GM19468 (cell line): ENCODE results near the gene CHST15.

Experiments
- ATAC-seq: cut with Tn5 transposase; IDR thresholded peaks from one replicate; pipeline ENCODE4 v1.9.1; 2021; ENCODE audit warnings: mild to moderate bottlenecking, moderate library complexity, moderate number of reproducible peaks; ENCODE audit not compliant: unreplicated experiment; ENCODE audit errors: extremely low read depth

The CHST15 gene

GRCh38 chr10:124092860-124093773 lies at the start of gene CHST15:
CHST15 (minus strand) TSS chr10:124093598; CDS start chr10:124046212, 47,386 bp downstream.
- no peak for ATAC-seq

DNA sequence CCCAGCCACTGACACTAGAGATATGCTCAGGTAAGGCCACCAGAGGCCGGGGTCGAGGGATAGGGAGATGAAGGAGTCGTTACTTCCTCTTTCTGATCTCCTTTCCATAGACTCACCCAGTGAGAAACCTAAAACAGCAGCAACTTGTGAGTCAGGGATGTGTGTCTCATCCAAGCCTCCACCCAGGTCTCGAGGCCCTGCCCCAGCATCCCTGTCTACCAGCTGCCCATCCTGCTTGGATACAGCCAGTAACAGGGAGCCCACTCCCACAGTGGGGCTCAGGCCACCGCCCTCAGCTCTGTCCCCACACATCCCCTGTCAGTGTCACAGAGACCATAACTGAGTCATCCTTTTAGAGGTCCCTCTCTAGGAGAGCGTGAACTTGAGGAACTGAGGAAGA lies 49.6 kb upstream of the CHST15 start:
- ATAC-seq: no peak

GRCh38 chr10:124142006-124142739 lies 48.8 kb upstream of the CHST15 start:
- ATAC-seq: no peak

DNA sequence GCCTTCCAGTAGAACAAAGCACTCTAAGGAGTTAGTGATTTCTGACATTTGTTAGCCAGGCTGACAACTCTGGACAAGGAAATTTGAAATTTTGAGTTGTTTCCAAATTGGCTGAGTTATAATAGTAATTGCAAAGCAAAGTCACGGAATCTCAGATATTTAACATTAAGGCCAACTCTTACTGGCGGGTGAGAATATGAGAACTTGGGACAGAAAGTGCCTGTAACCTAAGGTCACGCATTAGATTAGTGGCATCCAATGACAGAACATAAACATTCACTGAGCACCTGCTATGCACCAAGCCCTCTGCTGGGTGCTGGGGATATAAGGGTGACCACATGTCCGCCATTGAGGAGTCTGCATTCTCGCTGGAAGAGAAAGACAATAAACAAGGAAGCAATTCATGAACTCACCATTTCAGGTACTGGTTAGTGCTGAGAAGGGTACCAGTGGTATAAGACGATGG lies 45.5 kb upstream of the CHST15 start:
- ATAC-seq: no peak

- no peak for ATAC-seq
These were observed 44.9 kb upstream of the CHST15 start for GRCh38 chr10:124138195-124138882.

- ATAC-seq: no peak
These were observed 41.0 kb upstream of the CHST15 start for GRCh38 chr10:124134251-124134893.

DNA sequence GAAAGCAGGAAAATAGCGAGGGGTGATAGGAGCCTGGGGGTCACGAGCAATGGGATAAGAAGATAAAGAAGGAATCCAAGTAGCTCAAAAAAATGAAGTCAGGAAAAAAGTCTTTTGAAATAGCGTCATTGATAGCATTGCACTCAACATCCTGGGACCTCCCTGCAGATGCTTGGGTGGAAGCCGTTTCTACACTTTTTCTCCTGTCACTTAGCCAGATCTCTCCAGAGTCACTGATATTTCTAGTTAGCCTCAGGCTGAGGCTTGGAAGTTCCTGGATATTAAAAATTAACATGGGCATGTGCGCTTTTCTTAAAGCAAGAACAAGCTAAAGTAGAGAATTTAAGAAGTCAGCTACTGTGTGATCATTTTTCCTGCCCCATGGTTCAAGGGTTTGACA lies 39.5 kb upstream of the CHST15 start:
- ATAC-seq: no peak

- no peak for ATAC-seq
These were observed 38.9 kb upstream of the CHST15 start for GRCh38 chr10:124132306-124132705.

GRCh38 chr10:124131172-124131571 lies 37.8 kb upstream of the CHST15 start:
- no peak for ATAC-seq

DNA sequence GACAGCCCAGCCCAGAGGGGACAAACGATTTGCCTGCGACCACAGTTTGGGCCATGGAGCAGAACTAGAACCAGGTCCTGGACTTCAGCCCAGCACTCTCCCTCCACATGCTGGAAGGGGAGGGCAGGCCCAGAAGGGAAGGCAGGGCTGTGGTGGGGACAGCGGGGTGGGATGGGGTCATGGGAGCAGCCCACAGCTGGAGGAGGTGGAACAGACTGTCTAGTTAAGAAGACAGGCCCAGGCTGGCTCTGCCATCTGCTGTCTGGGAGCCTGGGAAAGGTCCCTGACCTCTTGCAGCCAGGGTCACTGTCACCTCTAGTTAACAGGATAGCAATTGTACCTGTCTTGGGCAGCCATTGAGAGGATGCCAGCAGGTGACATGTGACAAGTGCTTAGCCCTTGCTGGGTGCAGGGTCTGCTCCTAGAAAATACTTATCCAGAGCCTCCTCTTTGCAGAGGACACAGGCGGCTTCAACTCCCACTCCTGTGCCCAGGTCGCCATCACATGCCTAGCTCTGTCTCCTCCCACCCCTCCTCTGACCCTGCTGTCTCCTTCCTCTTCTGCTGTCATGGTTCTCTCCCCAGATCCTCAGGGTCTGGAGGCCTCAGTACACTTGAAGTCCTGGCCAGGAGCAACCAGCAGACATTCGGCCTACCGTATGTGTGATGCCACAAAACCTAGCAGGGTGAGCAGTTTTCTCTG lies 37.0 kb upstream of the CHST15 start:
- ATAC-seq: no peak

GRCh38 chr10:124129471-124129870 lies 36.1 kb upstream of the CHST15 start:
- ATAC-seq: no peak

DNA sequence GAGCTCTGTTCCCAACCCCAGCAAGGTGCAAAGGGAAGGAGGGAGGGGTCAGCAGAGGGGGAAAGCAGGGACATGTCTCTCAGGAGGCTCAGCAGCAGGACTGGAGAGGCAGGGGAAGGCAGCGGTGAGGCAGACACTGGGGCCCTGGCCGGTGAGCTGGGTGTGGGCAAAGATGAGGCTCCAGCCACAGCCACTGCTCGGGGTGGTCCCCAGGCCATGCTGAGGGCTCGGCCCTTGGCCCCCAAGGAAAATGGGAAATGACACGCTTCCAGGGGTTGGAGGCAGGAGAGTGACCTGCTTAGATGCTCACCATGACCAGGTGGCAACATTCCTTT lies 35.4 kb upstream of the CHST15 start:
- no peak for ATAC-seq

GRCh38 chr10:124127965-124128810 lies 34.8 kb upstream of the CHST15 start:
- no peak for ATAC-seq

- no peak for ATAC-seq
These were observed 34.2 kb upstream of the CHST15 start for GRCh38 chr10:124127563-124127962.

DNA sequence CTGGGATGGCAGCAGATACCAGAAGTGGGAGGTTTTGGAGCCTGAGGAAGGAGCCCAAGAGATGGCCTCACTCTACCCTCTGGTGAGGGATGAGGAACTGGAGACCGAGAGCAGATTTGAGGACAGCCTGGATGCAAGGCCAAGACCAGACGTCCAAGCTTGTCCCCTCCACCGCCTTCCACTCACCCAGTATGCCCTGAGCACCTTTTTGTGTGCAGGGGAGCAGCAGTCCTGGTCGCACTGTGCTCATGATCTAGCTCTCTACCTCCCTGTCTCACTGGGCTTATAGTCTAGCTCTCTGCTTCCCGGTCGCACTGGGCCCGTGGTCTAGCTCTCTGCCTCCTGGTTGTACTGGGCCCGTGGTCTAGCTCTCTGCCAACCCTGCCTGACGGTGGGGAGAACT lies 33.6 kb upstream of the CHST15 start:
- ATAC-seq: no peak

DNA sequence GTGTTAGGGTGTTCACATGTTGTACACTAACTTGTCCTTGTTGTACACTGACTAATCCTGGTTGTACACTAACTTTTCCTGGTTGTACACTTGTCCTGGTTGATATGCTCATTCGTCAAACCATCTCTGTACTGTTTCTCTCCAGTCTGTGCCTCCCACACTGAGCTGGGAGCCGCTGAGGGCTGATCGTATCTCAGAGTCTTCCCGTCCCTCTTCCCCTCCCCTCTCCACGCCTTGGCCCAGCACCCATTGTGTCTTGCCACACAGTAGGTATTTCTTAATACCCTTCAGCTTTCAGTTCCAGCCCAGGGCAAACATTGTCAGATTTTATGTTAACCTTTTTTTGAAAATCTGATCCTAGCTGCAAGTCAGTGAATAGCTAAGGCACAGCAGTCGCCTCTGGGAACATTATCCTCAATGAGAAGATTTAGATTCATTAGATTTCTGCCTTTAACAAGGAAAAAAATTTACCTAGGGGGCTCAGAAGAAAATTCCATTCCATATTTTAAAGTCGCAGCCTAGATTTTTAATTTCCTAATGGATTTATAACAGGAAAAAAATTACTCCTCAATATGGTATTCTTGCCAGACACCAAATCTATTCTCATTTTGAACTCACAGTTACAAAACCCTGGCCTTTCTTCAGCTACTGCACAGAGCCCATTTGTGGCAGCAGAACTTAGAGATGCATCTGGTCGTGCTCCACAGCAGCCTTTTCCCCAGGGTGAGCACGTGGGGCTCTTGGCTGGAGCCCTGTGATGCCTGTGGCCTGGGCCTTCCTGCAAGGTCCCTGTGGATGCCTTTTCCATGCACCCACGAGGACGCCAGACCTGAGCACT lies 33.0 kb upstream of the CHST15 start:
- no peak for ATAC-seq

GRCh38 chr10:124125305-124126116 lies 32.1 kb upstream of the CHST15 start:
- no peak for ATAC-seq
